Immature natural killer cell (primary cell): ENCODE measurements around the gene TTC9. TPM values are rescaled to one million over a fixed set of nuclear protein-coding genes. Genes with fewer than 3 reads are reported as not detected.

Source experiments
- DNase-seq, 3 donors: peaks; one replicate each; pipeline ENCODE4 v3.0.0; 2022; ENCODE audit warnings: mixed read lengths in 1 of 3
- H3K27ac Mint-ChIP-seq, 6 donors: one replicate each; pipeline ENCODE4 v1.8.0; 2020; ENCODE audit warnings: mixed read lengths in 6 of 6, mild to moderate bottlenecking in 5 of 6, inconsistent platforms in 4 of 6, moderate library complexity in 3 of 6
- H3K27me3 Mint-ChIP-seq, 3 donors: one replicate each; pipeline ENCODE4 v1.8.0; 2020 to 2021; ENCODE audit warnings: low read depth in 3 of 3, mild to moderate bottlenecking in 3 of 3, mixed read lengths in 3 of 3, moderate library complexity in 3 of 3, inconsistent platforms in 1 of 3
- H3K36me3 Mint-ChIP-seq, 3 donors: one replicate each; pipeline ENCODE4 v1.8.0; 2020; ENCODE audit warnings: mixed read lengths in 3 of 3, inconsistent platforms in 2 of 3, mild to moderate bottlenecking in 2 of 3
- H3K4me1 Mint-ChIP-seq, 2 donors: one replicate each; pipeline ENCODE4 v1.8.0; 2020; ENCODE audit warnings: inconsistent platforms in 2 of 2, mild to moderate bottlenecking in 2 of 2, mixed read lengths in 2 of 2, moderate library complexity in 1 of 2
- H3K4me3 Mint-ChIP-seq, 5 donors: one replicate each; pipeline ENCODE4 v1.8.0; 2020; ENCODE audit warnings: mild to moderate bottlenecking in 5 of 5, mixed read lengths in 5 of 5, inconsistent platforms in 3 of 5, moderate library complexity in 3 of 5
- H3K9me3 Mint-ChIP-seq, 6 donors: one replicate each; pipeline ENCODE4 v1.8.0; 2020; ENCODE audit warnings: mild to moderate bottlenecking in 6 of 6, mixed read lengths in 6 of 6, inconsistent platforms in 4 of 6, moderate library complexity in 3 of 6
- polyA plus RNA-seq, 3 donors: library from polyadenylated mRNA; unstranded; fragments of 300-500 nt; fragmentation: Illumina TruSeq; gene quantifications; one replicate each; pipeline ENCODE4 v1.2.3, GENCODE V29; 2021

The TTC9 gene
- polyA plus RNA-seq, 3 donors from 2014 or later = 0.98 to 1.4 (median 1.3) TPM

DNA sequence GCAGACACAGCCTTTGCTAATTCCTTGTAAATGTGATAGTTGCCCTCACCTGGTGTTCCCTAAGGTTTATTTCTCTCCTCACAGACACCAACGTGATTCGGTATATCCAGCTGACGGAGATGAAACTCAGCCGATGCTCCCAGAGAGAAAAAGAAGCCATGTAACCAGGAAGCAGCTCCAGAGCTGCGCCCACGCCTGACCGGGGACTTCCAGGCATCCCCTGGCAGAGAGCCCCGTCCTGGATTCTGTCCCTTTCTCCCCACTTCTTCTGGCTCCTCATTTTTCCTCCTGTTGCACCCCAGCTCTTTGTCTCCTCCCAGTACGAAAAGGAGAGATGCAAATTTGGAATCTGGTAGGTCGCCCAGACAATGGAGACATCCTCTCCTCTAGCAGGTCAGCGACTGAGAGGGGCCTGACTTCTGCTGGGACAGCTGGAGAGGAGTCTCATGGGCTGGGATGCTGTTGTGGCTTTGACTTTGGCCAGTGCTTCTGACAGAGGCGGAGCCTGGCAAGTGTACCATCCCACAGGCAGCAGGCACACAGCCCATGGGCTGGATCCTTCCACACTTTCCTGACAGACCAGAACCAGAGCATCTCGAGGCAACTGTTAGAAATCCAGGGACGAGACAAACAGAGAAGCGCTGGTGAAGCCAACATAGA is 29.4 kb downstream of the TTC9 start:
- no peak for DNase-seq
- Mint-ChIP-seq H3K36me3 (peaks cover 0 to 3% (median 0%) of the 10 kb centered on the region in 3 donors), H3K27me3 (peaks cover 0 to 8% (median 2%) of the 10 kb centered on the region in 3 donors), H3K4me1 (no peaks in the 10 kb centered on the region), H3K27ac (no peak overlapping the region), H3K4me3 (no peak overlapping the region), H3K9me3 (no peaks in the 10 kb centered on the region)

DNA sequence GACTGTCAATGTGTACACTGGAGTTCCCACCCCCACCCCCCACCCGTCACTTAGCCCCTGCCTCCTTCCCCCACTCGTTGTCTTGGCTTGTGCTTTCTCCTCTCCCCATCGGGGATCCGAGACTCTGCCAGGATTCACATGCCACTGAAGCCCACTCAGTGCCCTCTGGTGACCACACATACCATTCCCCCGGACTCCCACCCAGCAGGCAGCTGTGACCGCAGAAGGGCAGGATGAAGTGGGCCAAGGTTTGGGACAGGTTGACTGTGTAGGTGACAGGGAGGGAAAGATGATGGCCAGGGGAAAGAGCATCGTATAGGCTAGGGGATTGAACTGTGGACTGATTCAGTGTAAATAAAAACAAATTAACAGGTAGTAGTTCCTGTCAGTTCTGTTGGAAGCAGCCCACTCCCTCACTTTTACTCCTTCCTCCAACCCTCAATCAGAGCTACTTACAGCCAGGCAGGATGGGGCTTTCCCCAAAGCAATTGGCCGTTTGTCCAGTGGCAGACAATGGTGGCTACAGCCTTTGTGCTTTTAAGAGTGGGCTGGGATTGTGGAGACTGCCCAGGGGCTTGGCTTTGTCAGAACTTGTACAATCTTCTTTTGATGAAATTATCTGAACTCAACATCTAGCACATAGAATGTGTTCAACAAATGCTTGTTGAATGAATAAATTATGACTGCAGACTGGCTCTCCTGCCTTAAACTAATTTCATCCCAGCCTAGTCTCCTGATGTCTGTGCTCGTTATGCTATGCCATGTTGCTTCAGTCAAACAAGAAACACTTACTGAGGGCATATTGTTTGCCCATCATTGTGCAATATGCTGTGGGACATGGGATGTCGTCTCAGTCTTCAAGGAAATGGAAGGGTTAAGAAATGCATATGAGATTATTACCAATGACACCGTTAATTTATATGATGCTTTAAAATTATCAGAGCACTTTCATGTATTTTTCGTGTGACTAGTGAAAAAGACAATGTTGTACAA is 30.2 kb downstream of the TTC9 start:
- Mint-ChIP-seq H3K4me3 (no peak overlapping the region), H3K36me3 (peaks cover 0 to 3% (median 0%) of the 10 kb centered on the region in 3 donors), H3K4me1 (no peaks in the 10 kb centered on the region), H3K27ac (no peak overlapping the region), H3K27me3 (peaks cover 0 to 8% (median 2%) of the 10 kb centered on the region in 3 donors), H3K9me3 (no peaks in the 10 kb centered on the region)
- DNase-seq = no peak

DNA sequence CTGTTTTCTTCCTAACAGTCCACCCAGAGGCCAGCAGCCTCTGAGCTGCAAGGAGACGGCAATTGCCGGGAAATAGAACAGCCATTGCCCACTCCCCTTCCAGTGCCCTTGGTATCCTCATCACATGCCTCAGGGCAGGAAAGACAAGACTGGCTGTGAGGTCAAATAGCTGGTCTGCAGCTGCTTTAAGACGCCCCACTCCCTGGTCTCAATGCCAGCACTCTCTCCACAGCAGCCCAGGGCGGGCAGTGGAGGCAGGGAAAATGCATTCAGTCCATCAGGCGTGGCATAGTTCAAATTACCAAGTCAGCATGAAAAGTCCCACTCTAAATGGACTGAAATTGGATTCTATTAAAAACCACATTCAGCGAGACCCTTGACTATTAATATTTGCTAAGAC is 35.6 kb downstream of the TTC9 start:
- DNase-seq = no peak
- Mint-ChIP-seq H3K4me1 (no peaks in the 10 kb centered on the region), H3K9me3 (no peaks in the 10 kb centered on the region), H3K27ac (no peak overlapping the region), H3K4me3 (no peak overlapping the region), H3K36me3 (no peaks in the 10 kb centered on the region), H3K27me3 (peaks cover 0 to 2% (median 0%) of the 10 kb centered on the region in 3 donors)

DNA sequence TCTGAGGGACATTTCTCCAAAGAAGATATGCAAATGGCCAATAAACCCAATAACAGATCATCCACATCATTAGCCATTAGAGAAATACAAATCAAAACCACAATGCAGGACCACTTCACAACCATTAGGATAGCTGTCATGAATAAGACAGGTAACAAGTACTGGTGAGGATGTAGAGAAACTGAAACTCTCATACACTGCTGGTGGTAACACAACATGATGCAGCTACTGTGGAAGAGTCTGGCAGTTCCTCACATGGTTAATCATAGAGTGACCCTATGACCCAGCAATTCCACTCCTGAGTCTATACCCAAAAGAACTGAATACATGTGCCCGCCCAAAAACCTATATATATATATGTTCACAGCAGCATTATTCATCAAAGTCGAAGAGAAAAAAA is 39.0 kb downstream of the TTC9 start:
- no peak for DNase-seq
- Mint-ChIP-seq H3K27ac (no peak overlapping the region), H3K36me3 (no peaks in the 10 kb centered on the region), H3K4me1 (no peaks in the 10 kb centered on the region), H3K27me3 (peaks cover 0 to 6% (median 2%) of the 10 kb centered on the region in 3 donors), H3K4me3 (no peak overlapping the region), H3K9me3 (no peaks in the 10 kb centered on the region)

DNA sequence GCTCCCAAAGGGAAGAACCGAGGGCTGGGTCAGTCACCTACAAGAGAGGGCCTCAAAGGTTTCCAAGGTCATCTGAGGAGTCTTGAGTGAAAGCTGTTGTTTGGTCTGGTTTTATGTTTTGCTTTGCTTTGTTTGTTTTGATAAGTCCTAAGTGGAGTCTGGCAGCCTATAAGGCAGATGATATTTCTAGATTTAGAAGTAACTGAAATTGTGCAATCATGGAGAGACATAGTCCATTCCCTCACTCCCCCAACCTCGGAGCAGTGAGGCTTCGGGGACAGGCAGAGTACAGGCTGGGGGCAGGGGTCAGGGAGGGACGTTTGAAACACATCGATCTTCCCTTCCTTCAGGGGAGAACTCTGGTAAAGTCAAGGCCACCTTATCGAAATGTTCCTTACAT is 42.3 kb downstream of the TTC9 start:
- no peak for DNase-seq
- Mint-ChIP-seq H3K4me1 (no peaks in the 10 kb centered on the region), H3K4me3 (no peak overlapping the region), H3K9me3 (no peaks in the 10 kb centered on the region), H3K36me3 (no peaks in the 10 kb centered on the region), H3K27ac (no peak overlapping the region), H3K27me3 (peaks cover 0 to 6% (median 2%) of the 10 kb centered on the region in 3 donors)

DNA sequence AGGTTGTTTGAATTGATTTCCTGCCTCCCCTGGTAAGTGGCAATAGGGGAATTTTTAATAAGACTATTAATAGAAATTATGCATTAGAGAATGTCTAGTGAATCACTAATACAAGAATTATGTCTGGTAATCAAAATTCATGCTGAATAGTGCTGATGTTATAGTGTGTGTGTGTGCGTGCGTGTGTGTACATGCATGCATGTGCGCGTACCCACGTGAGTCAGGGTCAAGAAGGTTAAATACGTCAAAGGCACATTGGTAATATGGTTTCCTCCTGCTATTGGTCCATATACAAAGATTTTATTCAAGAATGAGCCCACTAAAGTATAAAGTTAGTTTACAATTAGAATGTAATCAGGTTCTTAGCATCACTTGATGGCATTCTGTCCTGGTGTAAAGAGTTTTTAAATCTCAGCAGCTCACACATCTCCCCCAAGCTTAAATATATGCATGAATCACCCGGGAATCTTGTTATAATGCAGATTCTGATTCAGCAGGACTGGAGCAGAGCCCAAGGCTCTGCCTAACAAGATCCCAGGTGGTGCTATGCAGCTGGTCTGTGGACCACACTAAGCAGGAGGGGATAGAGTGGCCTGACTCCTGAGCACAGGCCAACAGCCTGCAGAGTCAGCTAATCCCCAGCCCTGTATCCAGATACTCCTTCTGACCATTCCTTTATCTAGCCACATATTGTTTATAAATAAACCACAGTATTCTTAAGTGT is 43.9 kb downstream of the TTC9 start:
- no peaks in the 10 kb centered on the region for H3K9me3 Mint-ChIP-seq
- DNase-seq = no peak
- no peaks in the 10 kb centered on the region for H3K36me3 Mint-ChIP-seq
- no peaks in the 10 kb centered on the region for H3K4me1 Mint-ChIP-seq
- H3K27ac Mint-ChIP-seq = no peak overlapping the region
- peaks cover 0 to 6% (median 2%) of the 10 kb centered on the region in 3 donors for H3K27me3 Mint-ChIP-seq
- no peak overlapping the region for H3K4me3 Mint-ChIP-seq

DNA sequence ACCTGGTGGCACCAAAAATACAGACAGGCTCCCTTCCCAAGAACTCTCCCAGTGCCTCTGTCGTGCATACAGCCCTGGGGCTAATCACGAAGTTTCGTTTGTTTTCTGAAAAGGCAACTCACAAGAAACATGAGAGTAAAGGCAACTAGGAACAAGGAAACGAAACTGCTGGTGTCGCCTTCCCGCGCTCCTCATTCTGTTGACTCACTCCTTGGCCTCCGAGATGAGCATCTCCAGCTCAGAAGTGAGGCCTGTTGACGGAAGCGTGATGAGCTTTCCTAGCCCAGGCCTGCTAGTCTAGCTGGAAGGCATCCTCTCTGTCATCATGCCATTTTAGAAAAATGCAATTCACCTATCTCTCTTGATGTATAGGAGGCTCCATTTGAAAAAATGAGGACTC is 50.5 kb downstream of the TTC9 start:
- Mint-ChIP-seq H3K4me1 (no peaks in the 10 kb centered on the region), H3K27me3 (no peaks in the 10 kb centered on the region), H3K36me3 (no peaks in the 10 kb centered on the region), H3K9me3 (peaks cover 0 to 2% (median 0%) of the 10 kb centered on the region in 6 donors), H3K27ac (no peak overlapping the region), H3K4me3 (no peak overlapping the region)
- DNase-seq = no peak

DNA sequence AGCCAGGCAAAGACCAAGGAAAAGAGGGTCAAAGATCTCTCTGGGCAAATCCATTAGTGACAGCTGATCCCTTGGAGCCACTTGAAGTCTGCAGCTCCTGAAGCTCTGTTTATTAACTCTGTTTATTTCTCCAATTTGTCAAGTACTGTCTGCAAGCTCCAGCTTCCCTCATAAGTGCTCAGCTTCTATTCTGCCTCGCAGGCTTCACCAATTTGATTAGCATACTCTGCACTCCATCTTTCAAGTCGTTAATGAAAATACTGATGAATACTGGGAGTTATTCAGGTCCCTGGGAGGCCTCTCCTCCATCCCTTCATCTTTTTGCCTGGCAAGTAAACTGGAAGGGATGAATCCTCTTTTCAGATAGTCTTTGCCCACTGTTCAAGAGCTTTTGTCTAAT is 54.3 kb downstream of the TTC9 start:
- Mint-ChIP-seq H3K9me3 (peaks cover 0 to 2% (median 0%) of the 10 kb centered on the region in 6 donors), H3K27ac (no peak overlapping the region), H3K4me3 (no peak overlapping the region), H3K27me3 (peaks cover 0 to 4% (median 0%) of the 10 kb centered on the region in 3 donors), H3K4me1 (no peaks in the 10 kb centered on the region), H3K36me3 (no peaks in the 10 kb centered on the region)
- DNase-seq = no peak

DNA sequence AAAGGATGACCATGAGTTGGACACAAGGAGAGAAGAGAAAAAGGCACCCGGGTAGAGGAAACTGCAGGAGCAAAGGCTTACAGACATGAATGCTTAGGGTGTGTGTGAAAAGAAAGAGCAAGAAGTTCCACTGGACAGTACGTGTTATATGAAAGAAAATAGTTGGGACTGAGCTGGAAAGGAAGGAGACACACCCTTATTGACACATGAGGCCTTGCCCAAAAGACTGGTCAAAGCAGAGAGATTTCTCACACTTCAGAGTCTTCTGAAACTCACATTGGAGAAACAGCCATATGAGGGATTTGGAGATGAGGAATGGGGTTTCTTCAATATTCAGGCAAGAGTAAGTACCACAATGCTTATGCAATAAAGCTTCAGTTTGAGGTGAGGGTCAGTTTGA is 56.0 kb downstream of the TTC9 start:
- Mint-ChIP-seq H3K9me3 (peaks cover 0 to 2% (median 0%) of the 10 kb centered on the region in 6 donors), H3K4me1 (no peaks in the 10 kb centered on the region), H3K27ac (no peak overlapping the region), H3K36me3 (no peaks in the 10 kb centered on the region), H3K27me3 (peaks cover 0 to 7% (median 0%) of the 10 kb centered on the region in 3 donors), H3K4me3 (no peak overlapping the region)
- no peak for DNase-seq

DNA sequence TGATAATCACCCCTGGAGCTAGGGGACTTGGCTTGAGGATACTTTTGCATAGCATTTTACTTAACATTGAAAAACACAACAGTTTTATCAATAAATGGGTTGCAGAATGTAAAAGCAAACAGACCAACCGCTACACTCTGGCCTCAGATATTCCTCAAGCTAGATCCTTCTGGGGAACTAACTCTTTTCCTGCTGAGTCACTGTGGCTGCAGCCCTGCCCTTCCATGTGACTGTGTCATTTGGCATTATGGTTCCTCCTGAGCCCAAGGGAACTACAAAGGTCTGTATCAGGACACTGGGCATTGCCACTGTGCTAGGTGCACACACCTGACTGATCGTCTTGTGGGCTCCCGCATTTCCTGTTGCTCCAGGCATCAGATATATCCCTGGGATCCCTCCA is 56.6 kb downstream of the TTC9 start:
- no peak overlapping the region for H3K27ac Mint-ChIP-seq
- H3K4me3 Mint-ChIP-seq = no peak overlapping the region
- peaks cover 0 to 2% (median 0%) of the 10 kb centered on the region in 6 donors for H3K9me3 Mint-ChIP-seq
- H3K36me3 Mint-ChIP-seq = no peaks in the 10 kb centered on the region
- H3K27me3 Mint-ChIP-seq = peaks cover 0 to 7% (median 0%) of the 10 kb centered on the region in 3 donors
- DNase-seq = no peak
- no peaks in the 10 kb centered on the region for H3K4me1 Mint-ChIP-seq

DNA sequence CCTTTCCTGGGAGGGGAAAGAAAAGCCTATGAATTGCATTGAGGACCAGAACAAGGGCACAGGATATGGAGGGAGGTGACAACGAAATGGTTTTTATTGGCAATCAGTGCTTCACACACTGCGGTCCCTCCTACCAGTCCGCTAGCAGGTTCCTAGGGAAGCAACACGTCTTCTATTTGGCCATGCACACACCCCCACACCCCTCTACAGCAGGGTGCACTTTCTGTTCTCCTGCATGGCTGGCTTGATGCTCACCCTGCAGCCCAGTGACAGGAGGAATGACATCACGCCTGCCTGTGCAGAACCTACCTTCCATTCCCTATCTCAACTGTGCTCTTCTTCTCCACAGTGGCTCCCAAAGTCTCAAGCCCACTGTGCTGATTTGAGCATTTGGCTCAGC is 57.9 kb downstream of the TTC9 start:
- no peak for DNase-seq
- no peaks in the 10 kb centered on the region for H3K9me3 Mint-ChIP-seq
- H3K36me3 Mint-ChIP-seq = no peaks in the 10 kb centered on the region
- no peaks in the 10 kb centered on the region for H3K4me1 Mint-ChIP-seq
- no peak overlapping the region for H3K27ac Mint-ChIP-seq
- H3K4me3 Mint-ChIP-seq = no peak overlapping the region
- peaks cover 0 to 7% (median 0%) of the 10 kb centered on the region in 3 donors for H3K27me3 Mint-ChIP-seq

DNA sequence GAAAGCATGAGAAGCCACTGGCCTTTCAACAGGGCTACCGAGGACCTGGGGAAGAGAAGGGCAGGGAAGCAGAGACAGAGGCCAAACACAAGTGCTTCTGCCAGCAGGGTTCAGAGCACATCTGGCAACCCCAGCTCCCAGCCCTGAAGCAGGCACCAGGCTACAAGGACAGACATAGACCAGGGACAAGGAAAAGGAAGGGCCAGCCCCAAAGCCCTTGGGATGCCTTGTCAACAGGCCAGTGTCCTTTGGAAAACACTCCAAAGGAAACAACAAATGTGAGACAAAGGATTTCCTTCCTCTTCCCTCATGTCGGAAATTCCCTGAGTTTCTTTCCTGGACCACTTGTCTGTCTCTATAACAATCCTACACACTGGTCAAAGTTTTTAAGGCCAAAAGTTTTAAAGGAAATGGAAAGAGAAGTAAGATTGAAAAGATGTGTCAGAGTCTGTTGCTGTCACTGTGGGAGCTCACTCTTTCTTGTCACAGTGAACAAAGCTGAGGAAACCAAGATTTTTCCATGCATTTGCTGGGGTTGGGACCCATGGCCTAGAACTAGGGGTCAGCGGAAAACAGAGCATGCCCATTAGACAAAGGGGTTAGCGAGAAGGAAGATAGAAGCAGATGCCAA is 59.4 kb downstream of the TTC9 start:
- H3K27me3 Mint-ChIP-seq = peaks cover 0 to 7% (median 0%) of the 10 kb centered on the region in 3 donors
- no peak for DNase-seq
- H3K9me3 Mint-ChIP-seq = no peaks in the 10 kb centered on the region
- no peak overlapping the region for H3K27ac Mint-ChIP-seq
- no peaks in the 10 kb centered on the region for H3K36me3 Mint-ChIP-seq
- no peak overlapping the region for H3K4me3 Mint-ChIP-seq
- no peaks in the 10 kb centered on the region for H3K4me1 Mint-ChIP-seq

DNA sequence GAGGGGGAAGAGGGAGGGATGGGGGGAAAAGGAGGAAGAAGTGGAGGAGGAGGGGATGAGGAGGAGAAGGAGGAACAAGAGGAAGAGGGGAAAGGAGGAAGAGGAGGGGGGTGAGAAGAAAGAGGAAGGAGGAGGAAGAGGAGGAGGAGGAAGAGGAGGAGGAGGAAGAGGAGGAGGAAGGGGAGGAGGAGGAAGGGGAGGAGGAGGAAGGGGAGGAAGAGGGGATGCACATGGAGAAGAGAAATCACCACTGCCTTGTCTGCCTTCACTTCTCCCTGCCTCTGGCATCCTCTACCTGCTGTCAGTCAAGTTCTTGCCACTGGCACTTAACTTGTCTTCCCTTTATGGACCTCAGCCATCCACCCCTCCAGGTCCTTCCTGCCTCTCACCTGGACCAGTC is 59.9 kb downstream of the TTC9 start:
- Mint-ChIP-seq H3K4me3 (no peak overlapping the region), H3K9me3 (no peaks in the 10 kb centered on the region), H3K27me3 (peaks cover 0 to 7% (median 0%) of the 10 kb centered on the region in 3 donors), H3K36me3 (no peaks in the 10 kb centered on the region), H3K4me1 (no peaks in the 10 kb centered on the region), H3K27ac (no peak overlapping the region)
- DNase-seq = no peak
